ENCODE data around the gene PNMA3.

GRCh38 chrX:153019166-153019565 lies 37.1 kb upstream of the PNMA3 start:
- TF ChIP-seq EP300 (IDR thresholded peaks at IDR 0.05) (no peak), CTCF (IDR thresholded peaks at IDR 0.05) (no peak), POLR2A (IDR thresholded peaks at IDR 0.05) (no peak), POLR2AphosphoS5 (IDR thresholded peaks at IDR 0.05) (no peak)

Data from sigmoid colon (tissue), 4 donors.